HG03520 (cell line): Measurements from ENCODE around the gene TMEM269.
"Not testable (repeated sequence)": the region's sequence is repeated elsewhere in the genome, so short reads cannot be mapped to it uniquely, and the experiment has no call there.

ENCODE experiments used
- ATAC-seq: cut with Tn5 transposase; IDR thresholded peaks from one replicate; pipeline ENCODE4 v1.9.1; 2021; ENCODE audit warnings: mild to moderate bottlenecking, moderate library complexity; ENCODE audit not compliant: unreplicated experiment

The TMEM269 gene

DNA sequence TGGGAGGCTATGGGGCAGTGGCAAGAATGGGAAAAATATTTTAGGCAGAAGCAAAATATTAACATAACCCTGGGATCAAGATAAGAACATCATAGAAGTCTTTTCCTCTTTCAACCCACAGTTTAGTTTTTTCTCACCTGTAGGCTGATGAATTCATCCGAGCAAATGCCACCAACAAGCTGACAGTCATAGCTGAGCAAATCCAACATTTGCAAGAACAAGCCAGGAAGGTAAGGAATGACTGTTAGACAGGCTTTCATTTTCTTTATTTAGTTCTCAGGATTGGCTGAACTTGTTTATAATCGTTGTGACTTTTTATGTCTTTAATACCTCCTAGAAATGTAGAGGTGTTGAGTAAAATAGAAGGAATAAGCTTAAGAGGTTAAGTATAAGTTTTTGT lies 11.4 kb upstream of the TMEM269 start:
- no peak for ATAC-seq

DNA sequence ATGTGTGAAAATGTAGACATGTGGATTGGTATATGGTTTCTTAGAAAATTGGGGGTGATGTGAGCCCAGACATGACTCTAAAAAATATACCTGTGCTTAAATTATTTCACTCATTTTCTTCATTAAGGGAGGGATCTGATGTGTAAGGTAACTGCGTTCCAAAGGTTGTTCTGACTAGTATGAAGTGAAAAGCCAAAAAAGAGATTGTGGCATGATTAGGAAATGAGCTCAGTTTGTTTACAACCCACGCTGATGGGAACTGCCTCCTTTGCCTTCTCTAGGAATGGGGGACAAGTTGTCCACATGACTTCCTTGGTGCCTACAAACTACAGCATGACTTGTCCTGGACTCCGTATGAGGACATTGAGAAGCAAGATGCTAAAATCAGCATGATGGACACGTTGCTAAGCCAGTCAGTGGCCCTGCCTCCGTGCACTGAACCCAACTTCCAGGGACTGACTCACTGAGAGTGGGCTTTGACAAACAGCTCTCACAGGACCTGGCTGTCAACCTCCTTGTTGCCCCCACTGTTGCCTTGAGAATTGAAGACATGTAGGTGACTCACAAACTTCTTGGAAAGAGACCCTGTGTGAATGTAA lies 9.8 kb upstream of the TMEM269 start:
- no peak for ATAC-seq

DNA sequence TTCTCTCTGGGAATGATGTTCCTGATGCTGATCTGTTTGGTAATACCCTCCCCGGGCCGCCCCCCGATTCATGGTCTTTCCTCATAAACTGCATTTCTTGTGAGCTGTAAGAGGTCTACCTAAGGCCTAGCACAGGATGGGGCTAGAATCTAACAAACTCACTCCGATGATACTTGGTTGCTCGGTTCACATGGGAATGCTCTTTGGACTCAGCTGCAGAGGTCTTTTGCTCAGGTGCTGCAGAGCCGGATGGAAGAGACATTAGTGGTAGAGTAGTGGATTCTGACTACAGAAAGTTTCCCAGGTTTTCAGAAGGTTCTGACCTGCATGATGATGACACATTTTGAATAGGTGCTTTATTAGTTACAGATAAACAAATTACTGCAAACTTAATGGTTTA lies 8.3 kb upstream of the TMEM269 start:
- ATAC-seq: no peak

DNA sequence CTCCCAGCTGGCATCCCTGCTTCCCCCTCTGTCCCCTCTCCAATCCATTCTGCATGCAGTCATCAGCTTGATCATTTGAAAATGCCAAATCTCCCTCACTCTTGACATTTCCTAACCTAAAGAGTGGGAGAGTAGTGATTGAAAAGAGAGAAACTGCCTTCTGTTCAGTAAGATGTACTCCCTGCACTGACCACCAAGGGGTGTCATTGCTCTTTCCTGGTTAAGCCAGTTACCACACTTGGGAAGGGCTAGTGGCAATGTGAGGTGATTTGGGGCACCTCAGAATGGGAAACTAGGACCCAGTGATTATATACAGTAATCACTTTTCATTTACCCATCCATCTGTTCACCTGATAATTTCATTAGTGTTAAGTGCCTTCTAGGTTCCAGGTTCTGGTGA lies 6.9 kb upstream of the TMEM269 start:
- no peak for ATAC-seq

DNA sequence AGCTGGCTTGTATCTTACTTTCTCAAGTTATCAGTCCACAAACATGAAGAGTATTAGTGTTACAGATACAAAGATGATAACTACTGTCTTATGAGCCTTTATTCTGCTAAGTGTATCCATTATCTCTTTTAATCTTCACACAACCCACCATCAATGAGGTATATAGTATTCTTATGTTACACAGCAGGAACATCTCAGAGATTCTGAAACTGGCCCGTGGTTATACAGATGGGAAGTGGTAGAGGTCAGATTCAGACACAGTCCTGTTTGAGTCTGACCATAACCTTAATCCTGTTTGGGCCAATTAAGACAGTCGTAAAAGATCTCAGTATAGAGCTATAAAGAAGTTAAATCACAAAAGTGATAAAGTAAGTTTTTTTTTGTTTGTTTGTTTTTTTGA lies 5.1 kb upstream of the TMEM269 start:
- no peak for ATAC-seq

DNA sequence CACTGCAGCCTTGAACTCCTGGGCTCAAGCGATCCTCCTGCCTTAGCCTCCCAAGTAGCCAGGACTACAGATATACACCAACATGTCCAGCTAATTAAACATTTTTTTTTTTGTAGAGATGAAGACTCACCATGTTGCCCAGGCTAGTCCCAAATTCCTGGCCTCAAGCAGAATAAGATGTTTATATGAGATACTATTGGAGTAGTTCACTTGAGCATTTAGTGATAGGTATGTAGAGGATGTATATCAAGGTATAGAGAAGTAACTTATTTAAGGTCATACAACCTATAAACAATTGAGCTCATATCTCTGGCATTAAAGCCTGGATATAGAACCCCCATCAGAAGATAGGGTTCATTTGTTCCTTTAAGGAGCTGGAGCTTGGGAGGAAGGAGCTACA lies 4.6 kb upstream of the TMEM269 start:
- no peak for ATAC-seq

DNA sequence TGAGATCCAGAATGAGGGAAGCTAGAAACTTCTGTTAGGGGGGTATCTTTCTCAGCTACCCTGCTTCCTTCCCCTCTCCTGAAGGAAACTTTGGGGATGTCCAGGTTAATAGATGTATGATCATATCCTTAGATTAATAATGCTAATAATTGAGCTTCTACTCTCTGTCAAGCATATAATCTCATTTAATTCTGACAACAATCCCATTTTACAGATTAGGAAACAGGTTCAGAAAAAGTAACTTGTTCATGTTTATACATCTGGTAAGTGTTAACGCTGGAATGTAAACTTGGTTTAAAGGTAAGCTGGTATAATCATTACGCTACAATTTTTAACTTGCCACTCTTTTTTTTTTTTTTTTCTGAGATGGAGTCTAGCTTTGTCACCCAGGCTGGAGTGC lies 1.7 kb upstream of the TMEM269 start:
- no peak for ATAC-seq

DNA sequence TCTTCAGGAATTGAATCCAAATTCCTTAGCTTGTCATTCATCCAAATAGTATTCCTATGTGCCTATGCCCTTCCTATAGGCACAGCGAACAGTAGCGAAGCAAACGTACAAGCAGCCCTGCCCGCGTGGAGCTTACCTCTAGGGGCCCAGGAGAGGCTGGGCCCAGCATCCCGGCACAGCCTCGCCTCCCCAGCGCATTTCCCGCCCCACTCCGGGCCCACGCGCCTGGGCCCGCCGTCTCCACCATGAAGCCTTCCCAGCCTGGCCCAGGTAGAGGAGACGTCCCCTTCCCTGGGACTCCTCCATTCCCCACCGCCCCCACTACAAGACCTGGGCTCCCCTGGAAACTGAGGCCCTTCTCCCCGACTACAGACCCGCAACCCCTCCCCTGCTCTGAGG lies 245 bp upstream of the TMEM269 start:
- no peak for ATAC-seq

DNA sequence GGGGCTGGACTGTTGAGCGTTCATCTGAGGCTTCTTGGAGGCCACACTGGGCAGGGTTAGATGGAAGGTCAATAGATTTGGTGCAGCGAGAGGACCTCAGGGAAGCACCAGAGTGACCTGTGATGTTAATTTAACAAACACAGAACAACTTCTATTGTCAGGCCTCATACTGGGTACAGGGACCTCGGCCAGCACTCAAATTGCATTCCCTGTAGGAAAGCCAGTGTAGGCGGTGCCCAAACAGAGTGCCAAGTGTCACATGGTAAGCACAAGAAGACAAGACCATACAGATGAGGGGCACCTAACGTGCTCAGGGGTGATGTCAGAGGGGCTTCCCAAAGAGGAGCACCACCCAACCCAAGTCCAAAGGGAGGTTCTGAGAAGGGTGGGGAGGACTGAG lies 1.3 kb downstream of the TMEM269 start:
- ATAC-seq: no peak

DNA sequence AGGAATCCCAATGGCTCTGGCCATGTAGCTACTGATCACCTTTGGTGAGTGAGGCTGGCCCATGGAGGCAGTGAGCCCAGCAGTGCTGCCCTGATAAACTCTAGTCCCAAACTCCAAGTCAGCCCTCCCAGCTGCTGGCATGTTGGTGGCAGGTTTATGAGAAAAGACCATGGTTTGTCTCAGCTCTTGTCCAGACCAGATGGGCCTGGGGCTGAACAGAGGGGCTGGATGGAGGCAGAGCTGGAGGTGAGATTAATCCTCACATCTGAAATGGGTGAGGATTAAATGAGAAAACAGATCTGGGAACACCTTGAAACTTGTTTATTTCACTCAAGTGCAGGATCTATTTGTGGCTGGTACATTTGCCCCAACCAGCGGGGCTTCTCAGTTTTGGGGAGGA lies 3.2 kb downstream of the TMEM269 start:
- ATAC-seq: no peak

DNA sequence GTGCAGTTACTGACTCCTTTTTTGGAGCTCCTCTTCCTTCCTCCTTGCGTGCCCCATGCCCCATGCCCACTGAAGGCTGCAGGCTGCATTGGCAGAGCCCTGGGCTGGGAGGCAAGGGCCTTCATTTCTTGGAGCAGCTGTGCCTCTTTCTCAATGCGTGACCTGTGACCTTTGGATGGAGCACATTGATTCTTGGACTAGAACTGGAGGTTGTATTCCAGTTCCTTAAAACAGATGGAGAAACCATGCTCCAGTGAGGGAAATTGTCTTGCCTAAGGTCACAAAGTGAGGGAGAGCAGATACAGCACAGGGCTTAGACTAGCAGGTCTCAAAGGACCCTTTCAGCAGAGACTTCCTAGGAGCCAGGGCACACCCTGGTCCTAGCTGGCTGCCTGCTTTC lies 9.0 kb downstream of the TMEM269 start:
- ATAC-seq: no peak

DNA sequence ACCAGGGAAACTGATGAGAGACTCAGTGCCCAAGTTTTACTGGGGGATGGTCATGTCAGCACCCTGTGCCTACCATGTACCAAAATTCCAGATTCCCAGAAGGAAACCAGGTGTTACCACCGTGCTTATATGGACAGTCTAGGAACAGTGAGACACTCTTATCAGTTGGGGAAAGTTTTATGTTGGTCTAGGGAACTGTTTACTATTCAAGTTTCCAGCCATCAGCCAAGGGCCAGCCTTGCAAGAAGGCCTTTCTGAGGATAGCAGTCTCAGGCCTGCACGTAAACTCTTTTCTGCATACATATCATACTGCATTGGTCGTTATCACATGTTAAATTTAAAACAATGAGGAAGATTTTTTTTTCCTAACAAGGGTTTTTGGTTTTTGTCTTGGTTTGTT lies 12.6 kb downstream of the TMEM269 start:
- no peak for ATAC-seq

DNA sequence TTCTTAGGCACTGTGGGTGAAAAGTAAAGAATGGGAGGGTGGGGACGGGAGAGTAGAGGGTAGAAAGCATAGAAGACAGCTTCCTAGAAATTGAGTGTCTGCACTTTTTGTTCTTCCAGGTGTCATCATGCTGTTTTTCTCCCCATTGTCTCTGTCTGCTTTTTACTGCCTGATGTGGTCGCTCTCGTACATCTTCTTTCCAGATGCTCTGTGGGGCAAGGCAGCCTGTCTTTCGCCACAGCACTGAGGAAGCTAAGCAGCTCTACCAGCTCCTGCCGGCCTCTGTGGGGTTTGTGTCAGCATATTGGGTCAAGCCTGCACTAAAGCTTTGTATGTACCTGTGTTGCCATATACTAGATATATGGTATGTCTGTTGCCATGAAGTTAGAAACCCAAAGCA lies 13.2 kb downstream of the TMEM269 start:
- no peak for ATAC-seq

DNA sequence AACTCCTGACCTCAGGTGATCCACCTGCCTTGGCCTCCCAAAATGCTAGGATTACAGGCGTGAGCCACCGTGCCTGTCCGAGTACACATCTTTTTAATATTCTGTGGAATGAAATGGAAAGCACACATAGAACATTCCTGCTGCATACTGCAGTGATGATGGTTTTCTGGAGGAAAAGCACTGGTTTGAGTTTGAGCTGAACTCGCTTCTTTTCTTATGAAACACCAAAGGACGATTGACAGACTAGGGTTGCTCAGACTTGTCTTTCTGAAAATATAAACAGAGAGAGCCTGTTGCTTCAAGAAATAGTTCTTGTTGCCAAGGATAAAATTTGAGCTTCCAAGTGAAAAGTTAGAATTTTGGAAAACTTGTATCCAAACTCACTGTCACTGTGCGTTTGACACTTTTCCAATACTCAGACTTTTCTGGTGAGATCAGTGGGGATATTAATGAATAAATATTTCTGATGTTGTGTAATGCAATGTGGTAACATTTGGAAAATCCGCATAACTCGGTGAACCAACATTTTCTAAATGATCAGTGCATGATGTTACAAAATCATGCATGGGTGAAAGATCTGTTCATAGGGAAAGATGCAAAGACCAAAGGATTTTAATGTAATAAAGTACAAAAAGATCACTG lies 17.2 kb downstream of the TMEM269 start:
- ATAC-seq: no peak

DNA sequence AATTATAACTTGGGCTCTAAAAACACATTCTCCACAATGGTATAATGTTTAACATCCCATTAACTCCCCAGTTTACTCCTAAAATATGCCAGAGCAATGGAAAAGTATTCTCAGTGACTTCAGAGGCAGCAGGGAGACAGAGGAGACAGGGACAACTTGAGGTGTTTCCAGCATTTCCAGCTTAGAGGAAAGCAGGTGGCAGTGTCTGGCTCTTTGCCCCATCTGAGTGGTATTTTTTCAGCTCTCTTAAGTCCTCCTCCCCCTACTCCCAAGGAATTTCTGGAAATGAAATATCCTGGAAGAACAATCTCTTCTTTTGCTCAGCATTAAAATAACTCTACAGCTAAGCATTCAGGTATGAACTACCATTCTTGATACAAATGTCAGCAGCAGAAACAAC lies 21.4 kb downstream of the TMEM269 start:
- ATAC-seq: no peak

DNA sequence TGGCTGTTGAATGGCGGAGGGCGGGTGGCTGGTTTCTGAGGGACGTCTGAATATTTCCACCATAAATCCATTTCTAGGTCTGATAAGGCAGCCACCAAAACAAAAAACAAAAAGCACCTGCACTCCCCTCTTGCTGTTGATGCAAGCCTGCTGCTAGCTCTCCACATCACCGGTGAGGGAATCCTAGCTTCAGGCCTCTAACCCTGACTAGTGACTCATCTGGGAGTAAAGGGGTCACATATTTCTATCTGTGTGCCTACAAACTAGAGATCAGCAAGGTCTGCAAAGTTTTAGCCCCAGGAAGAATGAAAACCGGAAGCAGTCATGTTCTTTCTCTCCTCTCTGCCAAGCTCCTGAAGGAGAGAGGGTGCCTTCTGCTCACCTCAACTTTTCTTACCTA lies 21.8 kb downstream of the TMEM269 start:
- no peak for ATAC-seq

DNA sequence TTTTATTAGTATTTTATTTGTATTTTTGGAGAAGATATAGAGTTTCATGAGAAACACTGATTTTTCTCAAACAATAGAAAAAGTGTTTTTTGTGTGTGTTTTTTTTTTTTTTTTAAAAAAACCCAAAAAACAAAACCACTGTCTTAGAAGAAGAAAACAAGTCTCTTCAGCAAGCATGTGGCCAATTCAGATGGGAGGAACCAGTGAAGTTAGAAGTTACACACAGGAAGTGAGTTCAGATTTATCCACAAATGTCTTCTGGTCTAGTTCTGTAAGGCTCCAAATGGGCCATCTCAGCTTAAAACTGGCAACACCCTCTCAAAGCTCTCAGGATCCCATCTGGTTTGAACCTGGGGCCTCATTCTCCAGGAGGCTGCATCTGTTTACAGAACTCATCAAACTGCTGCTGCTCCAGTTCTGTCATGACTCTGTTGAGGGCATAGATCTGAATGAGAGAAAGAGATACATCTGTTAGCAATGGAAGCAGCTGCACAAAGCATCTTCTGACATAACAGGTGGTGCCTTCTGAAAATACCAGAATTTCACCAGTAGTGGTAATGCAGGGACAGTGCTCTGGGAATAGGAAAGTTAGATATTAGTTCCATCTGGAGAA lies 22.4 kb downstream of the TMEM269 start:
- no peak for ATAC-seq

DNA sequence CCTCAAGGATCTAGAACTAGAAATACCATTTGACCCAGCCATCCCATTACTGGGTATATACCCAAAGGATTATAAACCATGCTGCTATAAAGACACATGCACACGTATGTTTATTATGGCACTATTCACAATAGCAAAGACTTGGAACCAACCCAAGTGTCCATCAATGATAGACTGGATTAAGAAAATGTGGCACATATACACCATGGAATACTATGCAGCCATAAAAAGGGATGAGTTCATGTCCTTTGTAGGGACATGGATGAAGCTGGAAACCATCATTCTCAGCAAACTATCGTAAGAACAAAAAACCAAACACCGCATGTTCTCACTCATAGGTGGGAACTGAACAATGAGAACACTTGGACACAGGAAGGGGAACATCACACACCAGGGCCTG lies 30.0 kb downstream of the TMEM269 start:
- ATAC-seq: not testable (repeated sequence)

DNA sequence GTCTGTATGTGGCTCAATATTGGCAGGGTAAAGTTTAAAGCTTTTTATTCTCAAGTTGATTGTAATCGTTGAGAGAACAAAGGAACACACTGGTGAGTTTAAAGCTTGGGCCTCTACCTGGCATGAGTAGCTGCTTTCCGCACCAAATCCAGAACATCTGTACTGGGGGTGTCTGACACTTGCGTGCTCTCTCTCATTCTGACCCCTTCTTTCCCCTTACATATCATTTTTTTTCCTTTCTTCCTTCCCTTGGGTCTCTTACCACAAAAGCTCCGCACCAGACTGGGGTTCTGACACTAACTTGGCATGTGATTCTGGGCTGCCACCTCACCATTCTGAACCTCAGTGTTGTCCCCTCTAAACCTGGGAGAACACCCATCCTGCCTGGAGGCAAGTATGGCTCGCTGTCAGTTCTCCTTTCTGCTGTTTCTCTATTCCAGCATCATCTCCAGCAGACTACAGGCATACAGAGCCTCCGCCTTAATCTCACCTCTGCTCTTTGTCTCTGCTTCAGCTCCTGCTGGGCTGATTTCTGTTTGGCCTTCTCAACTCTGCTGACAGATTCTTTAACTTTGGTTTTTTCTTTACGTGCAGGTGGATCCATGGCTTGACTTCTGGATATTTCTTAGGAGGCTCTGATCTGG lies 31.3 kb downstream of the TMEM269 start:
- no peak for ATAC-seq

DNA sequence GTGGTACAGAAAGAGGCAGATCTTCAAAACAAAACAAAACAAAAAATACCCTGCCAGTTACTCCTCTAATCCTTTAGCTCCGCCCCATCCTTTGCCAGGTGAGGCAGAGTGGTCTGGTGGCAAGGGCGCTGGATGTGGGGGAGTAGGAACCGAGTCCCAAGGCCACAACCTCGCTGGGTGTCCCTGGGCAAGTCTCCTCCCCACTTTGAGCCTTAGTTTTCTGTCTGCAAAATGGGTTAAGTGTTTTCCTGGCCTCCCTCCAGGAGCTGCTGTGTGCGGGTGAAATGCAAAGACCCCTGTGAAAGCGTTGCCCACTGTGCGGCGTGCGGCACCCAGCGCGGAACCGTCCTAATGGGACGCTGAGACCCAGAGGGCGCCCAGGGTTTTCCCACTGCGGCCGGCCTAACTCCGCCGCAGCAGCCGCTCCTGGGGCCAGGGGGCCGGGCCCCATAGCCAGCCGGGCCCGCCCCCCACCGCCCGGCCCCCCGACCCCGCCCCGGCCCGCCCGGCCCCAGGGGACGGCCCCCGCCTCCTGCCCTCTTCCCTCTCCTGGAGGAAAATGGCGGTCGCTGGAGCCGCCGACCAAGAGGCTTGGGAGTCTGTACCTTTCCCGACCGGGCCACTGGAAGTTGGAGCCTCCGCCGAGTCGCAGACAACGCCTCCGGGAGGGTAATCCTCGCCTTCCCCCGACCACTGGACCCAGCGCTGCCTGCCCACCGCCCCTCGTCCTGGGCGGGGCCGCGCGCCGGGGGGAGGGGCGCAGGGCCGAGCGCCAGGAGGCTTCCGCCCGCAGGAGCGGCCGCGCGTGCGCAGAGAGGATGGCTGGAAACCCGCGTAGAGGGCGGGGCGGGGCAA lies 32.0 kb downstream of the TMEM269 start, which contains the start of the genes ERMAP and SVBP:
TSS of gene ERMAP (plus strand) at position 538 of the 855 bp plus-strand sequence. CDS start 13,327 bp downstream, outside the sequence.
TSS of gene SVBP (minus strand) at position 813 of the 855 bp plus-strand sequence. CDS start 853 bp downstream, outside the sequence.
- ATAC-seq: peak; percentile 84

DNA sequence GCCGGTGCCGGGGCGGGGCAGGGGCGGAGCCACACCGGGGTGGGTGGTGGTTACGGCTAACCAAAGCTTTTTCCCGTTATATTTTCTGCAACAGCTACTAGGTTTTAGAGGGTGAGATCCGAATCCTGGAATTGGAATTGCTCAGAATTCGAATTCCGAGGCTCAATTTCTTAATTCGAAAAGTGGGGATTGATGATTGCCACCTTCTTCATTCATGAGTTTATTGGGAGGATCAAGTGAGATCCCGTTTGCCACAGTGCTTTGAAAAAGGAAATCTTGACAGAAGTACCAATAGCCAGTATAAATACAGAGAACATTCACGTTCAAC lies 32.6 kb downstream of the TMEM269 start:
- no peak for ATAC-seq
